Neural progenitor cell (in vitro differentiated cells): ENCODE results near the gene RMND5A.
"Not testable (repeated sequence)": the region's sequence is repeated elsewhere in the genome, so short reads cannot be mapped to it uniquely, and the experiment has no call there.

Experiments used
- CTCF ChIP-seq: fragments of 200-600 bp; sonication (generic); IDR thresholded peaks from 2 replicates; pipeline ENCODE4 v1.5.1; 2017; ENCODE audit warnings: antibody characterized with exemption, mild to moderate bottlenecking
- EZH2 ChIP-seq: fragments of 200-600 bp; sonication (generic); IDR thresholded peaks from 2 replicates; pipeline ENCODE4 v1.6.1; 2017; ENCODE audit warnings: antibody characterized with exemption, mild to moderate bottlenecking, moderate library complexity
- EZH2phosphoT487 ChIP-seq: fragments of 200-600 bp; sonication (generic); IDR thresholded peaks from 2 replicates; pipeline ENCODE4 v1.6.1; 2017; ENCODE audit warnings: antibody characterized with exemption

- TF ChIP-seq CTCF, EZH2phosphoT487, EZH2: not testable (repeated sequence)
Observed at GRCh38 chr2:86708126-86708525, 12.0 kb upstream of the RMND5A start.
